CD4-positive, alpha-beta T cell treated with Interleukin-15 for 1 hour (primary cell): ENCODE results near the gene XPO1.
"Not testable (repeated sequence)": the region's sequence is repeated elsewhere in the genome, so short reads cannot be mapped to it uniquely, and the experiment has no call there.

Experiments
- DNase-seq: peaks from one replicate; pipeline ENCODE4 v3.0.0-alpha.2; 2020

XPO1 gene

GRCh38 chr2:61463769-61464475 lies 74.2 kb downstream of the XPO1 start:
- no peak for DNase-seq

GRCh38 chr2:61461404-61461803 lies 76.8 kb downstream of the XPO1 start:
- no peak for DNase-seq

GRCh38 chr2:61460163-61460562 lies 78.0 kb downstream of the XPO1 start:
- DNase-seq, result no peak

GRCh38 chr2:61456746-61457420 lies 81.3 kb downstream of the XPO1 start:
- no peak for DNase-seq

GRCh38 chr2:61456070-61456745 lies 81.9 kb downstream of the XPO1 start:
- no peak for DNase-seq

GRCh38 chr2:61454972-61455371 lies 83.2 kb downstream of the XPO1 start:
- DNase-seq, result not testable (repeated sequence)

- DNase-seq, result no peak
These were observed 83.8 kb downstream of the XPO1 start for GRCh38 chr2:61454383-61454782.

GRCh38 chr2:61452392-61452791 lies 85.8 kb downstream of the XPO1 start:
- DNase-seq, result no peak

GRCh38 chr2:61451178-61451577 lies 87.0 kb downstream of the XPO1 start:
- no peak for DNase-seq

- no peak for DNase-seq
These were observed 88.0 kb downstream of the XPO1 start for GRCh38 chr2:61450144-61450543.

- DNase-seq, result no peak
These were observed 89.9 kb downstream of the XPO1 start for GRCh38 chr2:61448229-61448628.

GRCh38 chr2:61446971-61447370 lies 91.2 kb downstream of the XPO1 start:
- DNase-seq, result not testable (repeated sequence)

GRCh38 chr2:61443342-61444041 lies 94.7 kb downstream of the XPO1 start:
- no peak for DNase-seq

- DNase-seq, result no peak
These were observed 98.7 kb downstream of the XPO1 start for GRCh38 chr2:61439241-61440002.

- DNase-seq, result no peak
These were observed 99.5 kb downstream of the XPO1 start for GRCh38 chr2:61438670-61439069.

GRCh38 chr2:61437170-61437569 lies 101.0 kb downstream of the XPO1 start:
- DNase-seq, result no peak

GRCh38 chr2:61436092-61436491 lies 102.1 kb downstream of the XPO1 start:
- DNase-seq, result no peak

GRCh38 chr2:61435291-61435690 lies 102.9 kb downstream of the XPO1 start:
- DNase-seq, result no peak

GRCh38 chr2:61434314-61434713 lies 103.8 kb downstream of the XPO1 start:
- peak; percentile 20 for DNase-seq

- DNase-seq, result no peak
These were observed 104.5 kb downstream of the XPO1 start for GRCh38 chr2:61433606-61434005.

GRCh38 chr2:61432990-61433389 lies 105.2 kb downstream of the XPO1 start:
- DNase-seq, result no peak

GRCh38 chr2:61431345-61431744 lies 106.8 kb downstream of the XPO1 start:
- DNase-seq, result no peak
